ENCODE data around the gene LAMA1. TPM values are rescaled to one million over a fixed set of nuclear protein-coding genes. Genes with fewer than 3 reads are reported as not detected.

Gene LAMA1
- total RNA-seq, 1 donor from 2014 or later, result 4.5 TPM

- DNase-seq, result no peak
Observed at GRCh38 chr18:7047336-7047735, 70.3 kb downstream of the LAMA1 start.

- DNase-seq, result peak; percentile 48
Observed at GRCh38 chr18:7038330-7038851, 79.2 kb downstream of the LAMA1 start.

DNA sequence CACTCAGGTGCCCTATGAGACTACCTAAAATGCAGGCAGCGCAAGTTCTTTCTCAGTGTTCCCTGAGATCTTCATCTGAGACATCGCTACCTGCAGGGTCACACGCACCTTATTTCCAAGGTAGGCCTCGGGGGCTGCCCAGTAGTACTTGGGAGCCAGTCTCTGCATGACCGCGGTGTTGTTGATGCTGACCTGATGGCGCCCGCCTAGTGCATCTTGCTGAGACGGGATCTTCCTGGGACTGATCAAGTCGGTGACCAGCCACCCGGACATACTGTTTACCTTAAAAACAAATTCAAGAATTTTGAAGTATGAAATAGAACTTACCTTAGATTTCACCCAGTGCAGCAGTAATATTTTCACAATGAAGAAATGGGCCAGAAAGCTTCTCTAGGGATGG, 80.1 kb downstream of the LAMA1 start:
- no peak for DNase-seq

DNA sequence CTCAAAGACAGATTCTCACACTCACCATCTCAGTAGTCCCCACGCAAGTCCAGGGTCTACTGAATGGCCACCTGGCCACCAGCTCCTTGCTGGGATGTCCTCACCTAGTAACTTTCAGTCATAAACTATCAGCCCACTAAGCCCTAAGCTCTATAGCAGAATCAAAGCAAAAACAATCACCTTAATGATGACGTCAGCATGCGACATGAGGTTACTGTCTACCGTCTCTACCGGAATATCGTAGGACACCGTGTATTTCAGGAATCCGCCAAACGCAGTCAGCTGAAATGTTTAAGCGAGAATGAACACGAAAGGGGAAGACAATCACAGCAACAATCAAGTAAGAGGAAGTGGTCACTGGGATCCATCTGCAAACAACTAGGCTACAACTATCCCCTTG, 81.8 kb downstream of the LAMA1 start:
- DNase-seq, result no peak

DNA sequence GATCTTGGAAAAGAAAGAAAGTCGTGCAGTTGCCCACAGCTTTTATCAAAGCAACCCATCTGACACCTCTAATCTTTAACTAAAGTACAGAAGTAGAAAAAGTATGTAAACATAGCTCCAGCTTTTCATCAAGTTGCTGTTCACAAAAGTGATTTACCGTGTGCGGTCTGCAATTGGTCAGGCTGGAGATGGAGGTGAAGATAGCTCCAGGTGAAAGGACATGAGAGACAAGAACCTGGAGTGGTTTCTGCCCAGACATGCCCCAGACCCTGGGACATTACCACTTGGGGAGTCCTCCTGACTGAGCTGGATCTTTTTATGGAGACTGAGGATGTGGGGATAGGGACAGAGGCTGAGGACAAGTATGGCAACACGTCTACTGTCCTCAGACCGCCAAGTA, 82.7 kb downstream of the LAMA1 start:
- DNase-seq, result no peak

- DNase-seq, result no peak
Observed at GRCh38 chr18:7032537-7032936, 85.1 kb downstream of the LAMA1 start.

DNA sequence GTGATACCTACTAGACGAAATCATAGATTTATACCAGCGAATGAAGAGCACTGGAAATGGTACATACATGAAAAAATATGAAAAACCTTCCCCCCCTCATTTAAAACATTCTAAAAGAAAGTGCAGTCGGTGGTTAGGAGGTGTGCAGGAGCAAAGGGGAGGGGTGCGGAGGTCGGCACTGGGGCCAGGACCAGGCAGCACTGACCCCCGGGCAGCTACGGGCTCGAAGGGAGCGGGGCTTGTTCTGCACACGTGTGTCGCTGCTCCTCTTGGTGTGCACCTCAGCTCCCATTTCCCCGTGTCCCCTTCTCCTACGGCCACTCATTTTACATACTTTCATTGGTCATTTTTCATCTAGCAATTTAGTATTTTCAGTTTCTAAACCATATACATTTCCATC, 89.0 kb downstream of the LAMA1 start:
- no peak for DNase-seq

DNA sequence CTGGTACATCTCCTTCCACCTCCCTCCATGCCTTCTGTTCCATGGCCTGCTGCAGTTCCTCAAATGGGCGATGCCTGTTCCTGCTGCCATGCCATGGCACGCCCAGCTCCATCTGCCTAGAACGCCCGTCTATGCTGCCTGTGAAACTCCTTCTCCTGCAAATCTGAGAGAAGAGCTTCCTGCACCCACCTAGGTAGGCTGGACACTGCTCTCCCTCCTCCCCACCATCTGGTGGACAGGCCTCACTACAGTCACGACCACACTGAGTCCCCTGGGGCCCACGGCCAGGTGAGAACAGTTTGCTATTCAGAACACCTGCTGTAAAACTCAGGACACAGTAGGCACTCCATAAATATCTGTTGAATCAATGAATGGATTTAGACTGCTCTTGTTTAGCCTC, 92.4 kb downstream of the LAMA1 start:
- DNase-seq, result no peak

GRCh38 chr18:7023581-7023980, 94.0 kb downstream of the LAMA1 start:
- no peak for DNase-seq

GRCh38 chr18:7023063-7023580, 94.5 kb downstream of the LAMA1 start:
- DNase-seq, result no peak

DNA sequence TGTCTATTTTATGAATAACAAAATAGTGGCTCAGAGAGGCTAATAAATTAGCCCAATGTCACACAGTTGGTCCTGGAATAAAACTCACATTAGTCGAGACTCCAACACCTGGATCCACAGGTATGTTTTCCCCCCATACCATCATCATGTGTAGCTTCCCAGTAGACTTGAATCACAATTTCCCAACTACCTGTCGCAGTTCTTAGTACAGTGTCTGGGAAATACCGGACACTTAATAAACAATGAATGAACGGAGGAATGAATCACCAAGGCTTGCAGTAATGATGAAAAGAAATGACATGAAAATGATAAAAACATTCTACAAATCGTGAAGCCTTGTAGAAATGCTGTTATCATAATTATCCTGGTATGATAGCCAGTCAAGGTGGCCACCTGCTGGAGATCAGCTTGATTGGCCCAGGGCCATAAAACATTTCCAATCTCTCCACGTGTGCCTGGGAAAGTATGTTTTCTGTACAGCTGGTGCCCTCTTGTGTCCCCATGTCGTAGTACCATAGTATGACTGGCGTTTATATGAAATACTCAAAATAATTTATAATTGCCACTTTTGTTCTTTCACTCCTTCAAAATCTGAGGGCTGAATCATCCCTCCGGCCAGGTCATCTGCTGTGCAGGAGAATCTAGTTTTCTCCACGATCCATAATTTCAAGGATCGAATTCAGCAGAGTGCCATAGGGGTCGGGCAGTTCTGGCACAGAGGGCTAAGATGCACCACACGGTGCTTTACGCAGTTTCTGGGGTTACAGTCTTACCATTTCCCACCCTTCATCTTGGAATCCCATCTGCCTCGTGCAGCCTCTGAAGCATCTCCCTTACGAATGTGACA, 95.4 kb downstream of the LAMA1 start:
- peak; percentile 57 for DNase-seq

- DNase-seq, result no peak
Observed at GRCh38 chr18:7020995-7021777, 96.4 kb downstream of the LAMA1 start.

DNA sequence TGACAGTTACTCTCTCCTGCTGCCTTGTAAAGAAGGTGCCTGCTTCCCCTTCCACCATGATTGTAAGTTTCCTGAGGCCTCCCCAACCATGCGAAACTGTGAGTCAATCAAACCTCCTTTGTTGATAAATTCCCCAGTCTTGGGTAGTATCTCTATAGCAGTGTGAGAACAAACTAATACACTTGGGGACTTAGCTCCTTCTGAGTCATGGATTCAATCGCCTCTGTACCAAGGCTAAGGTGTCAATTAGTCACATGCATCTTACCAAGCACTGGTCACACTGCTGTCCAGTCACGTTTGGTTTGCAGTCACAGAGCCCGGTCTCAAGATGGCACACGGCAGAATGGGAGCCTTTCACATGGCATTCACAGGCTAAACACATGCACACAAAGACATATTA, 100.6 kb downstream of the LAMA1 start:
- no peak for DNase-seq

GRCh38 chr18:7011142-7011541, 106.5 kb downstream of the LAMA1 start:
- DNase-seq, result peak; percentile 7

DNA sequence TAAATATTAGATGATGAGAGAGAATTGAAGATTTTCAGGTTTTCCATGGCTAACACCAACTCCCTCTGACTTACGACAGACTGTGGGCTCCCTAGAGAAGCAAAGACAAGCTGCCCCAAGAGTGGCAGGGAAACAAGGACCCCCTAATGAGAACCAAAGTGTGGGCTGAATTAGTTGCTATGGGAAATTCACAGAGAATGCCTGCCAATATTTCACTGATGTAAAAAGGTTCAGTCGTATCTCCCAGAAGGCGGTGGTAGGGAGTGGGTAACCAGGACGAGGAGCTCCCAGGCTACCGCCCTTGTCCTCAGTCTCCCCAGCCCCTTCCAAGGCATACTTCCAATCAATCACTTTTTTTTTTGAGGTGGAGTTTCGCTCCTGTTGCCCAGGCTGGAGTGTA, 113.6 kb downstream of the LAMA1 start:
- no peak for DNase-seq

GRCh38 chr18:7002107-7002506, 115.5 kb downstream of the LAMA1 start:
- DNase-seq, result no peak

DNA sequence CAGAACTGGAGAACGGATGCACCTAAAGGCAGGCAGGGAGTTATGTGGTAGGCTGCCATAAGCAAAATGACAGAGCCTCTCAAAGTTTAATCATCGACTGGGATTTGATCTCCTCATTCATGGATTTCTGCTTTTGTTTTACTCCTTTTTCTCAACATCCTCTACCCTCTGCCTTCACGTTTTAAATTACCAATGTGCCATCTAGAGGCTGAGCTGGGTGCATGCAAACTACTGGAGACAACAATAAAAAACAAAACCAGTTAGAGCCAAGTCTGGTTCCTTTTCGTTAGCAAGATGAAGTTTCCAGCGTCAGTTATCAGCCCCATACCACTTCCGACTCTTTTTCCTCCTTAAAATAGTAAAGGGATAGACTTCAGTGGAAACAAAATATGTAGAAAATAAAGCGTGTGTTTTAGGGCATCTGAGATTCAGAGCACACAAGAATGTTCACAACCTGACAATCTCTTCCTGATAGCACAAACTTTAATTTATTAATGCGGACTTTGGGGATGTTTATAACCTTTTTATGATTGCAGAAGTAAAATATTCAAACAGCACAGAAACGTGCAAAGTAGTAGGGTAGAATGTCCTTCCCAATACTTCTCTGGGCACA, 117.0 kb downstream of the LAMA1 start:
- DNase-seq, result peak; percentile 50

- no peak for DNase-seq
Observed at GRCh38 chr18:6997808-6998207, 119.8 kb downstream of the LAMA1 start.

- DNase-seq, result no peak
Observed at GRCh38 chr18:6994771-6995430, 122.7 kb downstream of the LAMA1 start.

DNA sequence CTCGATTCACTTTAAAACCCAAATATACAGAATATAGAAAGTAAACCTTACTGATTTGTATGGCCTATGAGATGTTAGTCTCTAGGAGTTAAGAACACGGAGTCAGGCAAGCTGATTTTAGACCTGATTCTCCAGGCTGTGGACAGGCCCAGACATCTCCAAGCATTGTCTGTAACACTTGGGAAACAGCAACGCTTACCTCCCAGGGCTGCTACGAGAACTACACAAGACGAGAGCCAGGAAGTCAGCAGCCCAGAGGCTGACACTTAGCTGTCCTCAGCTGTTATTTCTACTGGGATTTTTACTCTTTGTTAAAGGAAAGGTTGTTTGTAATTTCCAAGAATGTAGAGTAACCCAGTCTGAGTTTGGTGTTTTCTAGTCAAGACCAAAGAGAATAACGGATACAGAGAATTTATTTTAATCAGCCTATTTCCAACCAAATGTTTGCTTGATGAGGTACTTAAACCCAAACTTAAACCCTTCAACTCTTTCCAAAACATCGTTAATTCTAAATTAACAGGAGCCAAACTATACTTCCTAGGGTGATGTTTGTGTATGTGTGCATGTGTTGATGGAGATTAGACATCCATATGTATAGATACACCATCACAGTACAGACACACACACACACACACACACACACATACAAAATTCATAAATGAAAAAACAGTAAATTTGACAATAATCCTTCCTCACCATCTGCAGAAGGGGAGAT, 123.4 kb downstream of the LAMA1 start:
- peak; percentile 45 for DNase-seq

- DNase-seq, result no peak
Observed at GRCh38 chr18:6992761-6993160, 124.8 kb downstream of the LAMA1 start.

Data from tongue (tissue), 2 donors.